Pancreas (tissue), 10 donors: ENCODE measurements around the gene CHAC1. TPM values are rescaled to one million over a fixed set of nuclear protein-coding genes. Genes with fewer than 3 reads are reported as not detected.

Experiments
- ATAC-seq, 4 donors: fragments of 200-7000 bp; cut with Tn5 transposase; one replicate each; pipeline versions ENCODE4 v1.8.0 to v1.9.1; 2020; ENCODE audit warnings: mild to moderate bottlenecking in 4 of 4, moderate library complexity in 4 of 4
- DNase-seq, 6 donors: peaks; one replicate each; pipeline ENCODE4 v3.0.0-alpha.2; 2020
- FAIRE-seq: peaks from 2 replicates; lab custom pipeline; 2012; peaks lifted over from hg19 to GRCh38; lab: Jason Lieb, UNC
- H3K27ac ChIP-seq, 4 donors: fragments of 200-600 bp; sonication (generic); 1 replicate in 3 of 4; 2 replicates in 1 of 4; pipeline versions ENCODE4 v1.5.0 to v1.8.0; 2020
- H3K27me3 ChIP-seq, 4 donors: fragments of 200-600 bp; one replicate each; pipeline ENCODE4 v1.8.0; 2021
- H3K36me3 ChIP-seq, 3 donors: fragments of 200-600 bp; sonication (generic) in 1 of 3; one replicate each; pipeline versions ENCODE4 v1.5.0 to v1.8.0; 2020 to 2021
- H3K4me1 ChIP-seq, 3 donors: fragments of 200-600 bp; one replicate each; pipeline ENCODE4 v1.8.0; 2021
- H3K4me3 ChIP-seq, 4 donors: fragments of 200-600 bp; sonication (generic) in 2 of 4; one replicate each; pipeline versions ENCODE4 v1.5.0 to v1.8.0; 2020 to 2021
- H3K9me3 ChIP-seq, 4 donors: fragments of 200-600 bp; one replicate each; pipeline ENCODE4 v1.8.0; 2021
- CTCF ChIP-seq, 4 donors: fragments of 200-600 bp; sonication (generic) in 3 of 4; IDR thresholded peaks; one replicate each; pipeline versions ENCODE4 v1.5.0 to v1.8.0; 2021; ENCODE audit warnings: antibody characterized with exemption in 4 of 4
- WGBS, 2 donors: extraction: QIAGEN DNeasy Blood & Tissue Kit; methylation state at CpG; one replicate each; pipeline ENCODE4 v1.1.7; 2013; 5-methylcytosine and 5-hydroxymethylcytosine counted together
- intact Hi-C, 3 donors: fragments of 100-400 bp; cut with DNase I; formaldehyde crosslinking; loops; one replicate each; pipeline versions ENCODE4 v1.11.1 to v1.14.2; 2022
- polyA plus RNA-seq, 2 donors: library from polyadenylated mRNA; stranded (reverse); fragments of 200-250 nt; gene quantifications; one replicate each; pipeline ENCODE4 v1.2.3, GENCODE V29; 2013
- total RNA-seq, 6 donors: library from RNA; stranded (reverse); fragmentation: NEBNext Ultra II Directional in 4 of 6; extraction: Animal tissue kit (Norgen Biotek cat#: 25700) in 4 of 6; gene quantifications; one replicate each; pipeline versions ENCODE4 v1.2.1 to v1.2.4, GENCODE V29; 2021 to 2023
- donor health status: healthy with polysubstance abuse.
- donor health status: DM: no; HTN: no; CAD: no; lungs with moderate emphysema.
- donor health status: DM: no; HTN: no; CAD: no.
- donor health status: control.
- donor health status: control.
- donor health status: Bipolar disorder and iron deficiency.
- donor health status: DM: yes; HTN: yes; CAD: no.
- donor health status: DM: no; HTN: no; CAD: no.
- donor health status: DM: no; HTN: no; CAD: no.
- donor health status: DM: yes; HTN: yes; CAD: no.

Gene CHAC1
- total and polyA plus RNA-seq, 8 donors: 0.40 to 90.5 (median 2.3) TPM

GRCh38 chr15:40921949-40922607 is 31.2 kb upstream of the CHAC1 start:
- FAIRE-seq (no peak), DNase-seq (no peak), ATAC-seq (no peak)
- Histone ChIP-seq H3K27me3 (peaks cover 0 to 3% (median 0%) of the 10 kb centered on the region in 4 donors), H3K9me3 (no peaks in the 10 kb centered on the region), H3K4me1 (peaks cover 0 to 5% (median 0%) of the 10 kb centered on the region in 3 donors), H3K4me3 (no peak overlapping the region), H3K36me3 (no peaks in the 10 kb centered on the region), H3K27ac (no peak overlapping the region)
- intact Hi-C loops: no loop called here
- no peak for TF ChIP-seq CTCF (IDR thresholded peaks at IDR 0.05)
- 58 to 76% methylated on average over 5 of the region's 5 CpGs for WGBS, 2 donors

- H3K27me3 ChIP-seq: peaks cover 0 to 4% (median 2%) of the 10 kb centered on the region in 4 donors
- no peak for FAIRE-seq
- H3K27ac ChIP-seq: no peak overlapping the region
- 62 to 70% methylated on average over 10 of the region's 10 CpGs for WGBS, 2 donors
- no peak for DNase-seq
- no peaks in the 10 kb centered on the region for H3K36me3 ChIP-seq
- no peak overlapping the region for H3K4me3 ChIP-seq
- peaks cover 0 to 10% (median 1%) of the 10 kb centered on the region in 3 donors for H3K4me1 ChIP-seq
- H3K9me3 ChIP-seq: no peaks in the 10 kb centered on the region
- intact Hi-C loops: no loop called here
- no peak for ATAC-seq
- no peak for TF ChIP-seq CTCF (IDR thresholded peaks at IDR 0.05)
Measured at GRCh38 chr15:40922608-40923005, 30.7 kb upstream of the CHAC1 start.

- peaks cover 7 to 16% (median 9%) of the 10 kb centered on the region in 3 donors for H3K4me1 ChIP-seq
- no peak overlapping the region for H3K27ac ChIP-seq
- no peak overlapping the region for H3K4me3 ChIP-seq
- WGBS, 2 donors: 88 to 89% methylated on average over 9 of the region's 9 CpGs
- no peak for FAIRE-seq
- no peak for DNase-seq
- peaks cover 0 to 11% (median 2%) of the 10 kb centered on the region in 4 donors for H3K27me3 ChIP-seq
- H3K9me3 ChIP-seq: no peaks in the 10 kb centered on the region
- H3K36me3 ChIP-seq: no peaks in the 10 kb centered on the region
- TF ChIP-seq CTCF (IDR thresholded peaks at IDR 0.05): no peak
- no peak for ATAC-seq
- intact Hi-C loops: no loop called here
Measured at GRCh38 chr15:40923551-40923950, 29.7 kb upstream of the CHAC1 start.

- Histone ChIP-seq H3K9me3 (no peaks in the 10 kb centered on the region), H3K36me3 (no peaks in the 10 kb centered on the region), H3K4me3 (peak overlapping the region in 1 of 4 donors; percentile 25), H3K27ac (no peak overlapping the region), H3K4me1 (peaks cover 12 to 29% (median 27%) of the 10 kb centered on the region in 3 donors), H3K27me3 (peaks cover 0 to 11% (median 2%) of the 10 kb centered on the region in 4 donors)
- no peak for ATAC-seq
- peak in 1 of 6 donors; percentile 55 for DNase-seq
- WGBS, 2 donors: 21 to 32% methylated on average over 30 of the region's 30 CpGs
- intact Hi-C loops: no loop called here
- FAIRE-seq: no peak
- no peak for TF ChIP-seq CTCF (IDR thresholded peaks at IDR 0.05)
Measured at GRCh38 chr15:40925495-40925862, 27.8 kb upstream of the CHAC1 start.
